Esophagus muscularis mucosa (tissue), 4 donors: ENCODE data around the gene RUVBL2.

ENCODE experiments used
- CTCF ChIP-seq, 3 experiments: fragments of 200-600 bp in 2 of 3; fragments of 450-650 bp in 1 of 3; sonication (generic) in 2 of 3; IDR thresholded peaks; one replicate each; pipeline ENCODE4 v1.5.1; 2017 to 2019; ENCODE audit warnings: antibody characterized with exemption in 3 of 3, mild to moderate bottlenecking in 2 of 3, moderate library complexity in 1 of 3
- EP300 ChIP-seq: sonication (generic); formaldehyde crosslinking; IDR thresholded peaks from one replicate; pipeline ENCODE4 v1.6.1; 2017; ENCODE audit warnings: antibody characterized with exemption
- POLR2A ChIP-seq: fragments of 450-650 bp; IDR thresholded peaks from one replicate; pipeline ENCODE4 v1.6.1; 2017; ENCODE audit warnings: antibody characterized with exemption, moderate library complexity, mild to moderate bottlenecking, low read depth
- POLR2AphosphoS5 ChIP-seq, 2 donors: sonication (generic); formaldehyde crosslinking; IDR thresholded peaks; one replicate each; pipeline ENCODE4 v1.6.1; 2017; ENCODE audit warnings: antibody characterized with exemption in 2 of 2

DNA sequence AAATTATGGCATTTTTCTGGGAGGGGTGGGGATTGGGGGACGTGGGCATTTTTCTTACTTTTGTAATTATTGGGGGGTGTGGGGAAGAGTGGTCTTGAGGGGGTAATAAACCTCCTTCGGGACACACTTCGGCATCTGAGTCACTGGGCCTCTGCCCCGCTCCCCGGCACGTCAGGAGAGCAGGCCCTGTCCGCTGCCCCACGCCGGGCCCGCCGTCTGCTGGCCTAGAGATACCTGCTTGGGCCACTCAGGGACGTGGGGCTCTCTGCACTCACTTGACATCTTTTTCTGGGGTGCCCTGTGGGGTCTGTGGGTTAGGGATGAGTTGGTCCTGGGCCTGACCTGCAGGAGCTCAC lies 32.0 kb upstream of the RUVBL2 start:
- no peak for TF ChIP-seq POLR2AphosphoS5 (IDR thresholded peaks at IDR 0.05)
- no peak for TF ChIP-seq CTCF (IDR thresholded peaks at IDR 0.05)
- TF ChIP-seq POLR2A: no peak
- no peak for TF ChIP-seq EP300
